ENCODE results near the gene SRRM1. TPM values are rescaled to one million over a fixed set of nuclear protein-coding genes. Genes with fewer than 3 reads are reported as not detected.
"Not testable (repeated sequence)": the region's sequence is repeated elsewhere in the genome, so short reads cannot be mapped to it uniquely, and the experiment has no call there.

SRRM1 gene
- polyA plus RNA-seq, 1 donor = 83.5 TPM

GRCh38 chr1:24693827-24694379, 50.8 kb downstream of the SRRM1 start:
- no peak for DNase-seq (ENCODE audit: low read depth)

DNA sequence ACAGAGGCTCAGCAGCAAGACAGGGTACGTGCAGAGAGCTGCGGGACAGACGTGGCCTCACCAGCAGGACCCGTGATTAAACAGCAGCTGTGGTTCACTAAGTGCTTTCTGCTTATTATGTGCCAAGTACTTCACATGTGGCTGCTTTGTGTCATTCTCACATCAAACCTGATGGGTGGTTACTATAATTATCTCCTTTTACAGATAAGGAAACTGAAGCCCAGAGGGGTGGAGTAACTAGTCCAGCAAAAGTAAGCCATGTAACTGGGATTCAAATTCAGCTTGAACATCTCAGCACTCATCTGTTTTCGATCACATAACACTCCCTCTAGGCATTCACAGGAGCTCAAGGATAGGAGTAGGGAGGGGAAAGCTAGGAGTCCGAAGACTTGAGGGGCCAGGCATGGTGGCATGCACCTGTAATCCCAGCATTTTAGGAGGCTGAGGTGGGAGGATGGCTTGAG, 51.3 kb downstream of the SRRM1 start:
- DNase-seq (ENCODE audit: low read depth) = no peak

GRCh38 chr1:24695202-24695974, 52.3 kb downstream of the SRRM1 start:
- no peak for DNase-seq (ENCODE audit: low read depth)

DNA sequence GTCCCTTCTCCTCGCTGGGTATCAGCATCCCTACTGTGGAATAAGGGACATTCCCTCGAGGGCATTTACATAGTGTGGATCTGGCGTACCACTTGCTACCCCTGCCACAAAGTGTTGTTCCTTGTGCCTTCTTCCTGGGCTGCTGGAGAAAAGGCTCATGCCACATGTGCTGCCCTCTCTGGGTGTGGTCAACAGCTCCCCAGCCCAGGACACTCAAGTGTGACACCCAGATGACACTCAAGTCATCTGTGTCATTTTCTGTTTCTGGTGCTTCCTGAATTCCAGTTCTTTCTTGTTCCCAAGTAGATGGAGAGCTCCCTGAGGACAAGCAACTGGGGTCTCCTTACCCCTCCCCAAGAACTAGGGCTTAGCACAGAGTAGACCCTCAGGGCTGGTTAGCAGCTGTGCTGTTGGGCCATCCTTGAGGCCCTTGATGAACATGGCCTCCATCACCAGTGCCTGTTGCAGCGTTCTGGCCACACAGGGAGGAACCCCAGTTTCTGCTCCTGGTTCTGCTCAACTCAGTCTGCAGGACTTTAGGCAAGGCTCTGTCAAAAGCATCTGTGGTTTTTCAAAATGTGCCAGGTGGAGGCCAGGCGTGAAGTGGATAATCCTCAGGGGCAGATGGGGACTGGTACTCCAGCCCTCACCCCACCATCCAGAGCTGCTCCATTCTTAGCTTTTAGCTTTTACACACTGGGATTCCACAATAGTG, 53.1 kb downstream of the SRRM1 start:
- no peak for DNase-seq (ENCODE audit: low read depth)

DNA sequence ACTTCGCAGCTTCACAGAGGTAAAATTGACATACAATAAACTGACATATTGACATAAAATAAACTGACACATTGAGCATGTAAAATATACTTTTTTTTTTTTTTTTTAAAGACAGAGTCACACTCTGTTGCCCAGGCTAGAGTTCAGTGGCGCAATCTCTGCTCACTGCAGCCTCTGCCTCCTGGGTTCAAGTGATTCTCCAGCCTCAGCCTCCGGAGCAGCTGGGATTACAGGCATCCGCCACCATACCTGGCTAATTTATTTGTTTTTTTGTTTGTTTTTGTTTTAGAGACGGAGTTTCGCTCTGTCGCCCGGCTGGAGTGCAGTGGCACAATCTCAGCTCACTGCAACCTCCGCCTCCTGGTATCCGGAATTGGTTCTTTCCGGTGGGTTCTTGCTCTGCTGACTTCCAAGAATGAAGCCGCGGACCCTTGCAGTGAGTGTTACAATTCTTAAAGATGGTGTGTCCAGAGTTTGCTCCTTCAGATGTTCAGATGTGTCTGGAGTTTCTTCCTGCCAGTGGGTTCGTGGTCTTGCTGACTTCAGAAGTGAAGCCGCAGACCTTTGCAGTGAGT, 53.7 kb downstream of the SRRM1 start:
- no peak for DNase-seq (ENCODE audit: low read depth)

GRCh38 chr1:24697453-24698001, 54.4 kb downstream of the SRRM1 start:
- not testable (repeated sequence) for DNase-seq (ENCODE audit: low read depth)

DNA sequence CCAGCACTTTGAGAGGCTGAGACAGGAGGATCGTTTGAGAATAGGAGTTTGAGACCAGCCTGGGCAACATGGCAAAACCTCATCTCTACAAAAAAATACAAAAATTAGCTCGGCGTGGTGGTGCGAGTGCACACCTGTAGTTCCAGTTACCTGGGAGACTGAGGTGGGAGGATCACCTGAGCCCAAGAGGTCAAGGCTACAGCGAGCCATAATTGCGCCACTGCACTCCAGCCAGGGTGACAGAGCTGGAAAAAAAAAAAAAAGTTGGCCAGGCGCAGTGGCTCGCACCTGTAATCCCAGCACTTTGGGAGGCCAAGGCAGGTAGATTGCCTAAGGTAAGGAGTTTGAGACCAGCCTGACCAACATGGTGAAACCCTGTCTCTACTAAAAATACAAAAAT, 55.2 kb downstream of the SRRM1 start:
- DNase-seq (ENCODE audit: low read depth) = not testable (repeated sequence)

GRCh38 chr1:24699628-24700027, 56.5 kb downstream of the SRRM1 start:
- DNase-seq (ENCODE audit: low read depth) = no peak

- DNase-seq (ENCODE audit: low read depth) = no peak
Observed at GRCh38 chr1:24702511-24703293, 59.6 kb downstream of the SRRM1 start.

DNA sequence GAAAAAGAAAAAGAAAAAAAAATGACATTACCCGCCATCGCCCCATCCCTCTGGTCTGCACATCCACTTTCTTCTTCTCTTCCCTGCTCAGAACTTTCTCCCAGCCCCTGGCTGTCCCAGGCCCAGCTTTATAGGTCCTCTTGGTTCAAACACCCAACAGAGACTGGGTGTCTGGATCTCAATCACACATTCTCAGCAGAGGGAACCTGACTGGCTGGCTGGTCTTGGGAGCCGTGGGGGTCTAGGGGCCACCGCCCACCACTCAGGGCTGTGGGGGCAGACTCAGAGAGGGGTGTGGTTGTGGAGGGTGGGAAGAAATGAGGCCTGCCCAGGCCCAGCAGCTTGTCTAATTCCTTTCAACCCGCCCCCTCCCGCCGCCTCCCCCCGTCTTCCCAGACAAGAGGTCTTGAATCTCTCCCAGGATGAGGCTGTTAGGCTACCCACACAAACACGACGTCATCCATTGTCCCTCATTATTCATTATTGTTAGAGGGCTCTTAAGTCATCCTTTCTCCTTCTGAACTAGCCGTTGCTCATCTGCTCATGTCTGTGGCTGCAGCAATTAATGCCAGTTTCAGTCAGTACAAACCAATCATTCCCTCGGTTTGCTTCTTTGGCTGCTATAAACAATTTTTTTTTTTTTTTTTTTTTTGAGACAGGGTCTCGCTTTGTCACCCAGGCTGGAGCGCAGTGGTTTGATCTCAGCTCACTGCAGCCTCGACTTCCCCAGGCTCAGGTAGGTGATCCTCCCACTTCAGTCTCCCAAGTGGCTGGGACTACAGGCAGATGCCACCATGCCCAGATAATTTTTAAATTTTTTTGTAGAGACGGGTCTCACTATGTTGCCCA, 61.5 kb downstream of the SRRM1 start:
- no peak for DNase-seq (ENCODE audit: low read depth)

DNA sequence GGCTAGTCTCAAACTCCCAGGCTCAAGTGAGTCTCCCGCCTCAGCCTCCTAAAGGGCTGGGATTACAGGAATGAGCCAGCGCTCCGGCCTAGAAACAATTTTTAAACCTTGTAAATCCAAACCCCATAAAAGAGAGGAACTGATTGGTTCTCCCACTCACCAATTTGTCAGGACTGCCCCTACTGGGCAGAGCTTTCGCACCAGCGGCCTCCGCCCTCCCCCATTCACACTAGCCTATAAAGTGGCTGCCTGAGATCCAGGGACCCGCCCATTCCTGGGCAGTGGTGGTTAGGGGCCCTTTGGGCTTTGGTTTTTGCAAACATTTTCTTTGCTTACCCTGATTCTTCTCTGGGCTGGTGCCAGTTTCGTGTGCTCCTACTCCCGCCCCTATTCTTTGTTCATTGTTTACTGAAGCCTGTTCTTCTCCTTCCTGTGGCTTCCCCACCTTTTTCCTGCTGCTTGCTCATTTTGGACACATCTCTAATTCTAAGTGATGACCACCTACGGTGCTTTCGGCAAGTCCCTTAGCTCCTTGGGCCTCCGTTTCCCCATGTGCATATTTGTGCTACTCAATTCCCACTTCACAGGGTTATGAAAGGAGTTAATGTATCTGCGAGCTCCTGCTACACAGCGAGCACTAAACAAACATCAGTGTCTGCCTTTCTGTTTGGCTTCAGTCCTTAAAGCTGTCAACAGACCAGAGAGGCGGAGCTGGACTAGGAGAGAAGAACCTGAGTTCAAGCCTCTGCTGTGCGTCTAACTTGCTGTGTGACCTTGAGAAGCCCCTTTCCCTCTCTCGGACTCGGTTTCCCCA, 62.4 kb downstream of the SRRM1 start:
- no peak for DNase-seq (ENCODE audit: low read depth)

DNA sequence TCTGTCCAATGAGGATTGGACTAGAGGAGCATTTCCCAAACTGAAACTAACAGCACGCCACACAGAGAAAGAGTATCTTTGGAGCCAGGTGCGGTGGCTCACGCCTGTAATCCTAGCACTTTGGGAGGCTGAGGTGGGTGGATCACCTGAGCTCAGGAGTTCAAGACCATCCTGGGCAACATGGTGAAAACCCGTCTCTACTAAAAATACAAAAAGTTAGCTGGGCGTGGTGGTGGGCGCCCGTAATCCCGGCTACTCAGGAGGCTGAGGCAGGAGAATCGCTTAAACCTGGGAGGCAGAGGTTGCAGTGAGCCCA, 62.9 kb downstream of the SRRM1 start:
- DNase-seq (ENCODE audit: low read depth) = not testable (repeated sequence)

GRCh38 chr1:24707687-24708086, 64.6 kb downstream of the SRRM1 start:
- DNase-seq (ENCODE audit: low read depth) = no peak

DNA sequence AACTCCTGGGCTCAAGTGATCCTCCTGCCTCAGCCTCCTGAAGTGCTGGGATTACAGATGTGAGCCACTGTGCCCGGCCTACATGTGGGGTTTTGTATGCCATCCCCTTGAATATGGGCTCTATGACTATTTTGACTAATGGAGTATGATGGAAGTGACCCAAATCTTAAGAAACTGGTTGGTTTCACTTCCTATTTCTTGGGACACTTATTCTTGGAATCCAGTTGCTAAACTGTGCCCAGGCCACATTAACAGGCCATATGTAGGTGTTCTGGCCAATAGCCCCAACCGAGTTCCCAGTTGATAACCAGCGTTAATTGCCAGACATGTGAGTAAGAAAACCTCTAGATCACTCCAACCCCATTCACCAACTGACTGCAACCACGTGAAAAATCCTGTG, 65.8 kb downstream of the SRRM1 start:
- DNase-seq (ENCODE audit: low read depth) = no peak

GRCh38 chr1:24709791-24710441, 66.8 kb downstream of the SRRM1 start:
- no peak for DNase-seq (ENCODE audit: low read depth)

- no peak for DNase-seq (ENCODE audit: low read depth)
Observed at GRCh38 chr1:24711329-24711728, 68.2 kb downstream of the SRRM1 start.

- DNase-seq (ENCODE audit: low read depth) = no peak
Observed at GRCh38 chr1:24713176-24713575, 70.1 kb downstream of the SRRM1 start.

GRCh38 chr1:24713736-24714135, 70.6 kb downstream of the SRRM1 start:
- DNase-seq (ENCODE audit: low read depth) = no peak

DNA sequence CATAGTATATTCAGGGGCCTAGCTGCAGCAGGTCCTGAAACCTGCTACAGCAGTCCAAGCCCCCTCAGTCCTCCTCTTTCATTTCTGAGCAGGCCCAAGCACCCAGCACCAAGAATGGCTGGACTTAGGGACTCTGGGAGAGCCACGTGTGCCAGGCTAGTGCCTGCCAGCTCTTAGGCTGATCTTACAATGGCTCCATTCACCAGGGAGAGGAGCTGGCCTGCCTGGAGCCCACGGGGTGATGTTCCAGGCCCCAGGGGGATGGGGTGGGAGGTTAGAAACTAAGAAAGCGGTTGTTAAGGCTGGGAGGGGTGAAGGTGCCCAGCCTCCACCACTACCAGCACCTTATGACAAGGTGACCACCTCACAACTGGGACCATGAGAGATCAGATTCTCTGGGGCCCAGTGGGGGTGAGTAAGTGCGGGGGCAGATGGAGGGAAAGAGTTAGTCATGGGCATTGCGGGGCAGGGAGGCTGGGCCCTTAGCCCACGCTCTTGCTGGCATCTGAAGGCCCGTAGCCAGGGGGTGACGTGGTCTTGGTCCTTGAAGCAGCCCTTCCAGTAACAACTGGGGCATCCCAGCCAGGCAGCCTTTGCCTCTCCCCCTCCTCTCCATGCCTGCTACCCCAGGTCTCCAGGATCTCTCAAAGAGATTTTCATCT, 71.9 kb downstream of the SRRM1 start:
- DNase-seq (ENCODE audit: low read depth) = no peak

All from forelimb muscle (tissue), 1 donor.